HG03354 (cell line): Measurements from ENCODE around the gene HLTF.
"Not testable (repeated sequence)": the region's sequence is repeated elsewhere in the genome, so short reads cannot be mapped to it uniquely, and the experiment has no call there.

Experiments
- ATAC-seq: cut with Tn5 transposase; IDR thresholded peaks from one replicate; pipeline ENCODE4 v1.9.1; 2021; ENCODE audit warnings: mild to moderate bottlenecking; ENCODE audit not compliant: unreplicated experiment, poor library complexity, severe bottlenecking

HLTF gene

DNA sequence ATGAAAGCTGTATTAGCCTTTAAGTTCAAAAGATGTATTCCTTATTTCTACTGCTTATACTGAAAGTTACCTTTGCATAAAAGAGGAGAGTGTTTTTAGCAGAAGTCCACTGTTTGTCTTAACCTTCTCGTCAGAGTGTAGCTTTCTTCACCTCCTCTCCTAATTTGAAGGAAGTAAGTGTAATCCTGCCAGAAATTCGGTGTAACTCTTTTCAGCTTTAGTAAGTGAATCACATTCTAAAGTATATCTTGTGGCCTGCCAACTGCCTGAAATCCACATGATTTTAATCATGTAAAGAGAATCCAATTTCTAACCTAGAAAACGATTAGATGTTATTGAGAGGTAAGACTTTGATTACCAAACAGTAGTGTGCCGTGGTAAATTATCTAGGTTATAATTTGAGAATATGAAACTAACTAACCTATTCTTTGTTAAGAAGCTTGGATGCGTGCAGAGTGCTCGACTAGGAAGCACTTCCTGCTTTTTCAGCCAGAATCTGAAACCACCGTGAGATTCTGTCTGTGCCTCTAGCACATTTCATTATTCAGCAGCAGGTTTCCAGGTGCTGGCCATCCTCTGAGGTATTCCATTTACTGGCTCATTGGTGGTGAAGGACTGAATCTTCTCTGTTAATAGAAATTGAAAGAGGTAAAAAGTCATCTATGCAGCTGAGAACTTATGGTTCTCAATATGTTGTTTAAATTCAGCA is 87.5 kb downstream of the HLTF start:
- ATAC-seq = peak; percentile 43

DNA sequence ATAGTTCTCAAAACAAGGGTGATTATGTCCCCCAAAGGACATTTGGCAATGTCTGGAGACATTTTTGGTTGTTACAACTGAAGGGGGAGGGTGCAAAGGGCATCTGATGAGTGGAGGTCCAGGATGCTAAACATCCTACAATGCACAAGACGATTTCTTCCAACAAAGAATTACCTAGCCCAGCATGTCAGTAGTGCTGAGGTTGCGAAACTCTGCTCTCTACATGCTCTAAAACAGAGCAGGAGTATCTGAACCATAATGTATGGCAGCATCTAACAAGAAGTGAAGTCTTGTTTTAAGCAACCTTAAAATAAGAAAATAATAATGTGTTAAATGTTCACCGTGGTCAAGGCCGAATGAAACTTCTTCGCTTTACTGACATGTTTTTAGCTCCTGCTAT is 88.0 kb downstream of the HLTF start:
- ATAC-seq = no peak

DNA sequence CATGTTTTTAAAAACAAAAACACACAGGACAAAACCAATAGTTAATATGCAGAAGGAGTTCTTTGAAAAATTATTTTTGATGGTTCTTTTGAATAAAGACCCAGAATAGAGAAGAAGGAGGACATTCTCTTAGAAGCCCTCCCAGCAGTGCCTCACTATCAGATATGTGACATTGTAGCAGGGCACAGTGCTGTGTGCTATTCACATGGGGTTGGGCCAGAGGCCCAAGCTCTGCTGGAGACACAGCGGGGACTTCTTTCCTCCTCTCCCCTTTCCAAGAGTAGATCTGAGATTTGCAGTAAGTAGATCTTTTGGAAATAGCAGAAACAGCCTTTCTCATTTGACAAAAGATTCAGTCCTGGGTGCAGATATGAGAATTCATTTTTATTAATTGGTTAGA is 88.7 kb downstream of the HLTF start:
- no peak for ATAC-seq

DNA sequence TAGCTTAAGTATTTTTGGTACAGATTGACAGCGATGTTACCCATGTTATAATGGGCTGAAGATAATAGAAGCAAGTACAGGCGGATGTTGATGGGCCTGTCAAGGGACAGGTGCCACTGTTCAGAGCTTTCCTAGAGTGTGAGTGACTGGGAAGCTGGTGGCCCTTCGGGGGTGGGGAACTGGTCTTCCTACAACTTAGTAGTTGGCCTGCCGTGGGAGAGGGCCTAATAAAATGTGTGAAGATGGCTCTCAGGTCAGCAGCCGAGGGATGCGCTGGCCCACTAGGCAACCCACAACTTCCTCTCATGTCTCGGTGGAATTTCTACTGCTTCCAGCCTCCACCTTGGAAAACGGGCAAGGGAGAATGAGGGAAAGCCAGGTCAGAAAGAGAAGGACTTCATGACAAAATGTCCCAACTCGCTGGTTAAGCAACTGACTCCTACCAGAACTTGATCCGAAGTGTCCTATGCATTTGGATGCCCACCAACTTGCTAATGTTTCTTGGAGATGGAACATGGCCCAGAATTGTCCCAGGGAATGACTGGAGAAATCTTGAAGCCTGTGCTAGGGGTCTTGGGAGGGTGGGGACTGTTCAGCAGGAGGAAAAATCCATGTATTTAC is 93.6 kb downstream of the HLTF start:
- no peak for ATAC-seq

DNA sequence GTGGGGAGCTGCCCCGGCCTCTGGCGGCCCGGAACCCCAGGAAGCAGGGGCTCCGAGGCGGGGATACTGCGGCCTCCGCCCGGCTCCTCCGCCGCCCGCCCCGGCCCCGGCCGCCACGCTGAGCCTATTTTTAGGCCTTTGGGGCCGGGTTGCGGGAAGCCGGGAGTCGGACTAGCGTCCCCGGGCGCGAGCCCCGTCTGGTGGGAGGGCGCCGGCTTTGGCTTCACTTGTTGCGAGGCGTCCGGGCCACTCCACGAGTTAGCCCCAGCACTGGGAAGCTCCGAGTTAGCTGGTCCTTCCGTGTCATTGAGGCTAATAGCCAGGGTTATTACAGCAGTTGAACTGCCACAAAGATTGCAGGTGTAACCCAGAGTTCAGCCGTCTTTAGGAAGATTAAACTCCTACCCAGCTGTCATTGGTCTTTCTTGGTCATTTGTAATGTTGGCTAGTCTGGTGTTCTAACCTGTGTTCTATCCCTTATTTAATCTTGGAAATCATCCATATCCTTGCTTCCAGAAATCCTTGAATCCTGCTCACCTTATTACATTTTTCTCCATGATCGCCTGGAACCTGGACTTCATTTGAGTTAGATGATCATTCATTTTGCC is 94.2 kb downstream of the HLTF start:
- ATAC-seq = peak; percentile 32

DNA sequence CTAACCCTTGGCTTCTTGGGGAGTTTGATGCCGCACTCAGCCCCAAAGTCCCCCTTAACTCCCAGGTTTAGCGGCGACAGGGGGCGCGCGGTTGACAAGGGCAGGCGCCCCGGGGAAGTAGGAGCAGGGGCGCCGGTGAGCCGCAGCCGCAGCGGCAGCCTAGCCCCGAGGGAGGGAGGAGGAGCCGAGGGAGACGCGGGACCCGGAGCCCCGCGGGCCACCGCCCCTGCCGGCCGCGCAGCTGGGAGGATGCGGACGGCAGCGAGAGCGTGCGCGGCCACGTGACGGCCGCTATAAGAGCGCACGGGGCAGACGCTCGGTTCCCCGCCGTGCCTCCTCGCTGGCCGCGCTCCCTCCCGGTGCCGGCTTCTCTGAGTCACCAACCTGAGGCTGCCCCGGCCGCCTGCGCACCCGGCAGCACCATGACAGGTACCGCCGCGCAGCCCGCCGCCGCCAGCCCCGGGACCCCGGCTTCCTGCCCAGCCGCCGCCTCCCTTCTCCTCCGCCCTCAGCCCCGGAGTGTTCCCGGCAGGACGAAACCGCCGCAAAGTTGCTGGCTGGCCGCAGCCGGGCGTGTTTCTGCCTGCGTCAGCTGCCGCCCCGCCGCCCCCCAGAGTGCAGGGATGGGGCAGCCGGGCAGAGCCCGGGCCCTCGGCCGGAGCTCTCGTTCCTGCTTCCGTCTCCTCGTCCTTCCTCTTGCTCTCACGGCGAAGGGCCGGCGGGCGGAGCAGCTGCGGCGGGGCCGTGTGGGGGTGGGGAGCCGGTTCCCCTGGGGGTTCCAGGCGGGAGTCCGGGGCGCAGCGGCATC is 94.9 kb downstream of the HLTF start, which contains the start of gene GYG1:
GYG1 (plus strand) TSS at position 322 of the 808 bp plus-strand sequence; CDS start at position 423, 101 bp downstream.
- peak; percentile 82 for ATAC-seq

DNA sequence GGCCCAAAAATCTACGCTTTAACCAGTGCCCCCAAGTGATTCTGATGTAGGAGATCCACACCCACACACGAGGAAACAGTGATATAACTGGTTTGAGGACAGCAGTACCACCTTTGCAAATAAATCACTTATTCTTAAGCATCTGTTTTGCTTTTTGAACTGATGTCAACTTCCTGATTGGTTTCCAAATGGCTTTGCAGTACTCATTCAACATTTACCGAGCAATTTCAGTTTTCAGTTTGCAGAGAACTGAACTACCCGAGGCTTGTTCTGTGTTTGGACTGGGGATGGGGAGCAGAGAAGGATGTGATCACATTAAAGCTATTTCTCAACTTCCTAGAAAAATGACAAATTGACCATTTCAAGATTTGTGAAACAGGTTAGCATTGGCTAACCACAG is 96.1 kb downstream of the HLTF start:
- peak; percentile 41 for ATAC-seq

DNA sequence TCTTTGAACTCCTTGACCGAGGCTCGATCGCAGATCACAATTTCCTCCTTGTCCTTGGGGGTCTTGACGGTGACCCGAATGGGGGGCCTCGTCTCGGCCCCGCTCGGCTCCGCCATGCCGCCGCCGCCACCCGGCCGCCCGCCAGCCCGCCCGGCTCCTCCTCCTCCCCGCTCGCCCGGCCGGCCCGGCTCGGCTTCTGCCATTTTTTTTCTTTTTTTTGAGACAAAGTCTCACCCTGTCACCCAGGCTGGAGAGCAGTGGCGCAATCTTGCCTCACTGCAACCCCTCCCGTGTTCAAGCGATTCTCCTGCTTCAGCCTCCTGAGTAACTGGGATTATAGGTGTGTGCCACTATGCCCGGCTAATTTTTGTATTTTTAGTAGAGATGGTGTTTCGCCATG is 98.8 kb downstream of the HLTF start:
- ATAC-seq = not testable (repeated sequence)

DNA sequence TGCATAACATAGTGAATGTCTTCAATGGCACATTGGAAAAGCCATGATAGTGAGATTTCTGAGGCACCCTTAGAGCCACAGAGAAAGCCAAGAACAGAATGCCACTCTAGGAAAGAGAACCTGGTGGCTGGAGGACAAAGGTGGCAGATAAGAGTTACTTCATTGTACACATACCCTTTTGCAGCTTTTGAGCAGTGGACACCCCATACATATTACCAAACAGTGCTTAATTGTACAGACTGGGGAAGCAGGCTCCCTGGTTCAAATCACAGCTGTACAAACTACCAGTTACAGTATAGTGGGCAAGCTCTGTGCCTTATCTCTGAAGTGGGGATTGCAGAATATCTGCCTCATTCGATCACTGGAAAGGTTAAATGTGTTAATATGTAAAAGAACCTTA is 105.1 kb downstream of the HLTF start:
- no peak for ATAC-seq
